KMS-11 (cell line): ENCODE measurements around the gene APLP2.

ENCODE experiments used
- H2AFZ ChIP-seq: fragments of 200-600 bp; sonication (generic); 2 replicates; pipeline ENCODE4 v1.6.1; 2016; ENCODE audit warnings: antibody characterized with exemption, mixed run types, low read depth
- H3K27ac ChIP-seq: fragments of 200-600 bp; sonication (generic); 2 replicates; pipeline ENCODE4 v1.6.1; 2016; ENCODE audit warnings: mild to moderate bottlenecking, mixed run types
- H3K27me3 ChIP-seq: fragments of 200-600 bp; sonication (generic); 2 replicates; pipeline ENCODE4 v1.6.1; 2017; ENCODE audit warnings: mild to moderate bottlenecking, low read depth, mixed run types, moderate library complexity; ENCODE audit not compliant: insufficient read depth
- H3K36me3 ChIP-seq: fragments of 200-600 bp; sonication (generic); 2 replicates; pipeline ENCODE4 v1.6.1; 2017; ENCODE audit warnings: mild to moderate bottlenecking, mixed run types; ENCODE audit not compliant: insufficient read depth
- H3K4me1 ChIP-seq: fragments of 200-600 bp; sonication (generic); 2 replicates; pipeline ENCODE4 v1.6.1; 2016; ENCODE audit warnings: mild to moderate bottlenecking, low read depth, mixed run types; ENCODE audit not compliant: poor library complexity, severe bottlenecking
- H3K4me2 ChIP-seq: fragments of 200-600 bp; sonication (generic); 2 replicates; pipeline ENCODE4 v1.7.0; 2016; ENCODE audit warnings: mild to moderate bottlenecking, mixed run types
- H3K4me3 ChIP-seq: fragments of 200-600 bp; sonication (generic); IDR thresholded peaks from 2 replicates; pipeline ENCODE4 v1.6.1; 2017; ENCODE audit warnings: low read depth, low read length, mixed read lengths; ENCODE audit not compliant: insufficient read depth
- H3K79me2 ChIP-seq: fragments of 200-600 bp; sonication (generic); 2 replicates; pipeline ENCODE4 v1.6.1; 2016; ENCODE audit warnings: low read depth, mixed run types; ENCODE audit not compliant: insufficient read depth
- H3K9ac ChIP-seq: fragments of 200-600 bp; sonication (generic); 2 replicates; pipeline ENCODE4 v1.6.1; 2016; ENCODE audit warnings: mild to moderate bottlenecking, mixed run types
- H4K20me1 ChIP-seq: fragments of 200-600 bp; sonication (generic); 2 replicates; pipeline ENCODE4 v1.6.1; 2016; ENCODE audit warnings: mild to moderate bottlenecking, mixed run types; ENCODE audit not compliant: insufficient read depth
- TF ChIP-seq, protein P1 (sequence below): fragments of 200-600 bp; sonication (generic); conservative IDR thresholded peaks from 2 replicates; pipeline ENCODE4 v1.6.1; 2017; ENCODE audit warnings: low read depth, mild to moderate bottlenecking, antibody characterized with exemption, low read length, moderate library complexity, mixed read lengths

Gene APLP2

GRCh38 chr11:130068986-130069658, 572 bp upstream of the APLP2 start:
- TF ChIP-seq, protein P1, sequence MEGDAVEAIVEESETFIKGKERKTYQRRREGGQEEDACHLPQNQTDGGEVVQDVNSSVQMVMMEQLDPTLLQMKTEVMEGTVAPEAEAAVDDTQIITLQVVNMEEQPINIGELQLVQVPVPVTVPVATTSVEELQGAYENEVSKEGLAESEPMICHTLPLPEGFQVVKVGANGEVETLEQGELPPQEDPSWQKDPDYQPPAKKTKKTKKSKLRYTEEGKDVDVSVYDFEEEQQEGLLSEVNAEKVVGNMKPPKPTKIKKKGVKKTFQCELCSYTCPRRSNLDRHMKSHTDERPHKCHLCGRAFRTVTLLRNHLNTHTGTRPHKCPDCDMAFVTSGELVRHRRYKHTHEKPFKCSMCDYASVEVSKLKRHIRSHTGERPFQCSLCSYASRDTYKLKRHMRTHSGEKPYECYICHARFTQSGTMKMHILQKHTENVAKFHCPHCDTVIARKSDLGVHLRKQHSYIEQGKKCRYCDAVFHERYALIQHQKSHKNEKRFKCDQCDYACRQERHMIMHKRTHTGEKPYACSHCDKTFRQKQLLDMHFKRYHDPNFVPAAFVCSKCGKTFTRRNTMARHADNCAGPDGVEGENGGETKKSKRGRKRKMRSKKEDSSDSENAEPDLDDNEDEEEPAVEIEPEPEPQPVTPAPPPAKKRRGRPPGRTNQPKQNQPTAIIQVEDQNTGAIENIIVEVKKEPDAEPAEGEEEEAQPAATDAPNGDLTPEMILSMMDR = no peak
- peak overlapping the region; percentile 71 for H2AFZ ChIP-seq

GRCh38 chr11:130070109-130070845, 583 bp downstream of the APLP2 start:
- Histone ChIP-seq H3K9ac (no peak overlapping the region), H3K4me2 (no peak overlapping the region), H2AFZ (no peak overlapping the region), H3K36me3 (no peaks in the 10 kb centered on the region), H3K4me3 (no peak overlapping the region), H3K27me3 (no peaks in the 10 kb centered on the region), H3K4me1 (peaks cover 8% of the 10 kb centered on the region), H3K27ac (no peak overlapping the region), H3K79me2 (peaks cover 28% of the 10 kb centered on the region; the same call in 1 of the 2 replicates), H4K20me1 (no peaks in the 10 kb centered on the region)
- TF ChIP-seq, protein P1 = no peak

More at GRCh38 chr11:130068986-130069658, 572 bp upstream of the APLP2 start:
- Histone ChIP-seq H3K4me3 (no peak overlapping the region), H3K36me3 (no peaks in the 10 kb centered on the region), H4K20me1 (no peaks in the 10 kb centered on the region), H3K79me2 (peaks cover 18% of the 10 kb centered on the region; the same call in 1 of the 2 replicates), H3K9ac (no peak overlapping the region; the same call in 1 of the 2 replicates), H3K4me1 (peaks cover 8% of the 10 kb centered on the region), H3K4me2 (peak overlapping the region; percentile 60), H3K27ac (no peak overlapping the region), H3K27me3 (no peaks in the 10 kb centered on the region)

GRCh38 chr11:130070846-130071200, 1.1 kb downstream of the APLP2 start:
- H3K36me3 ChIP-seq = no peaks in the 10 kb centered on the region
- H3K9ac ChIP-seq = no peak overlapping the region
- no peaks in the 10 kb centered on the region for H3K27me3 ChIP-seq
- peaks cover 8% of the 10 kb centered on the region for H3K4me1 ChIP-seq
- TF ChIP-seq, protein P1 = no peak
- H3K4me3 ChIP-seq = no peak overlapping the region
- no peak overlapping the region for H2AFZ ChIP-seq
- H3K4me2 ChIP-seq = peak overlapping the region; percentile 92
- H3K27ac ChIP-seq = no peak overlapping the region
- H3K79me2 ChIP-seq = peaks cover 32% of the 10 kb centered on the region; the same call in 1 of the 2 replicates
- H4K20me1 ChIP-seq = no peaks in the 10 kb centered on the region

DNA sequence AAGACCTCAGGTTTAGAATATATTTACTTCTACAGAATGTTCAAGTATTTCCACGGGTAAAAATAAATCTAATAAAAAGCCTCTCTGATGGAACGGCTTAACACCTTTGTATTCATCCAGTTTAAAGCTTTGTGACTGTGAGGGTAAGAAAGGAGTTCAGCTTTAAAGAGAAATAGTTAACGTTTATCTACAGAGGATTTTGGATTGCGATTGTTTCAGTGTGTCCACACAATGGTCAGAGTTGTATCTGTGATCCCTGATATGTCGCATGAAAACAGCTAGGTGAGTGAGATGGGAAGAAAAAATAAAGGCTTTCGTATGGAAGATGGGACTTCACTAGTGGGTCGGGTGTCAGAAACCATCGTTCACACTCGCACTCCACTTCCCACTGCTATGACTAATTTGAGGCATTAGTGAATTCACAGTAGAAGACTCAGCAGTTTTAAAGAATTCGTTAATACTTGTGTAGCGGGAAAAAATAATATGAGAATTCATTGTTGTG, 1.6 kb downstream of the APLP2 start:
- Histone ChIP-seq H3K4me3 (no peak overlapping the region), H3K27me3 (no peaks in the 10 kb centered on the region), H3K27ac (no peak overlapping the region), H2AFZ (no peak overlapping the region), H3K9ac (no peak overlapping the region), H3K4me2 (peak overlapping the region; percentile 92), H3K4me1 (peaks cover 8% of the 10 kb centered on the region), H4K20me1 (no peaks in the 10 kb centered on the region), H3K79me2 (peaks cover 32% of the 10 kb centered on the region; the same call in 1 of the 2 replicates), H3K36me3 (no peaks in the 10 kb centered on the region)
- TF ChIP-seq, protein P1 = no peak
